Mesendoderm (in vitro differentiated cells): ENCODE results near the gene TSPAN14.

Experiments used
- DNase-seq: peaks from one replicate; pipeline ENCODE4 v3.0.0; 2013
- H2AK5ac ChIP-seq: 2 replicates; pipeline ENCODE4 v1.6.1; 2013; ENCODE audit warnings: low read length, inconsistent platforms
- H2BK120ac ChIP-seq: 2 replicates; pipeline ENCODE4 v1.6.1; 2013; ENCODE audit warnings: low read depth, mild to moderate bottlenecking, low read length, moderate library complexity, mixed read lengths
- H2BK15ac ChIP-seq: replicated peaks from 2 replicates; pipeline ENCODE4 v1.6.1; 2013; ENCODE audit warnings: low read depth, mild to moderate bottlenecking, moderate library complexity
- H2BK5ac ChIP-seq: 2 replicates; pipeline ENCODE4 v1.6.1; 2013; ENCODE audit warnings: low read length, inconsistent platforms
- H3K18ac ChIP-seq: 2 replicates; pipeline ENCODE4 v1.6.1; 2013; ENCODE audit warnings: mild to moderate bottlenecking, low read length, mixed read lengths
- H3K23ac ChIP-seq: one replicate; pipeline ENCODE4 v1.6.1; 2013; ENCODE audit warnings: low read length
- H3K27ac ChIP-seq: 2 replicates; pipeline ENCODE4 v1.5.1; 2013; ENCODE audit warnings: low read depth, mild to moderate bottlenecking, inconsistent platforms, low read length, moderate library complexity
- H3K27me3 ChIP-seq: 2 replicates; pipeline ENCODE4 v1.6.1; 2013; ENCODE audit warnings: low read length, control low read depth, mild to moderate bottlenecking, inconsistent platforms; ENCODE audit not compliant: insufficient read depth, poor library complexity
- H3K36me3 ChIP-seq: 2 replicates; pipeline ENCODE4 v1.6.1; 2013; ENCODE audit warnings: low read length, inconsistent platforms; ENCODE audit not compliant: control insufficient read depth, insufficient read depth
- H3K4ac ChIP-seq: one replicate; pipeline ENCODE4 v1.6.1; 2013; ENCODE audit warnings: low read depth, mild to moderate bottlenecking, low read length, moderate library complexity
- H3K4me1 ChIP-seq: 2 replicates; pipeline ENCODE4 v1.6.1; 2013; ENCODE audit warnings: low read depth, low read length, inconsistent platforms; ENCODE audit not compliant: control insufficient read depth
- H3K4me2 ChIP-seq: 2 replicates; pipeline ENCODE4 v1.6.1; 2013; ENCODE audit warnings: low read length
- H3K4me3 ChIP-seq: 2 replicates; pipeline ENCODE4 v1.5.1; 2013; ENCODE audit warnings: mild to moderate bottlenecking, low read length
- H3K56ac ChIP-seq: one replicate; pipeline ENCODE4 v1.6.1; 2013; ENCODE audit warnings: low read length
- H3K79me1 ChIP-seq: 2 replicates; pipeline ENCODE4 v1.6.1; 2013; ENCODE audit warnings: low read length, inconsistent platforms
- H3K79me2 ChIP-seq: 2 replicates; pipeline ENCODE4 v1.6.1; 2013; ENCODE audit warnings: mild to moderate bottlenecking, low read length; ENCODE audit not compliant: control insufficient read depth, insufficient read depth
- H3K9ac ChIP-seq: 2 replicates; pipeline ENCODE4 v1.6.1; 2013; ENCODE audit warnings: low read length, inconsistent platforms
- H4K5ac ChIP-seq: one replicate; pipeline ENCODE4 v1.6.1; 2013; ENCODE audit warnings: low read length
- H4K8ac ChIP-seq: one replicate; pipeline ENCODE4 v1.6.1; 2013; ENCODE audit warnings: low read depth, mild to moderate bottlenecking, control low read depth, low read length, moderate library complexity
- WGBS: extraction: QIAGEN DNeasy Blood & Tissue Kit; methylation state at CpG from one replicate; pipeline ENCODE4 v1.1.7; 2013; ENCODE audit warnings: low lambda C conversion rate, missing lambda C conversion rate; ENCODE audit not compliant: insufficient coverage; ENCODE audit errors: extremely low coverage; 5-methylcytosine and 5-hydroxymethylcytosine counted together

The TSPAN14 gene

GRCh38 chr10:80411681-80412220 lies 42.4 kb upstream of the TSPAN14 start:
- Histone ChIP-seq H3K56ac (peak overlapping the region; percentile 17), H3K4me2 (no peak overlapping the region), H4K5ac (no peak overlapping the region), H2BK15ac (no peak overlapping the region), H2AK5ac (no peak overlapping the region), H3K9ac (no peak overlapping the region), H3K4me3 (no peak overlapping the region), H3K23ac (peak overlapping the region; percentile 1), H3K4me1 (peaks cover 18% of the 10 kb centered on the region), H3K27me3 (no peaks in the 10 kb centered on the region), H3K27ac (no peak overlapping the region), H3K18ac (no peak overlapping the region), H2BK5ac (no peak overlapping the region), H3K36me3 (no peaks in the 10 kb centered on the region), H3K79me1 (peaks cover 21% of the 10 kb centered on the region), H3K79me2 (no peaks in the 10 kb centered on the region), H3K4ac (no peak overlapping the region), H4K8ac (no peak overlapping the region), H2BK120ac (no peak overlapping the region)
- DNase-seq, result no peak
- WGBS, result no CpG with 5 or more reads among the region's 1 CpG

- Histone ChIP-seq H3K23ac (no peak overlapping the region), H4K5ac (no peak overlapping the region), H3K79me1 (peaks cover 21% of the 10 kb centered on the region), H3K56ac (no peak overlapping the region), H3K18ac (no peak overlapping the region), H4K8ac (no peak overlapping the region), H3K4ac (no peak overlapping the region), H3K27ac (no peak overlapping the region), H3K9ac (no peak overlapping the region), H2AK5ac (no peak overlapping the region), H2BK15ac (no peak overlapping the region), H3K4me1 (peaks cover 19% of the 10 kb centered on the region), H3K4me2 (no peak overlapping the region), H3K4me3 (no peak overlapping the region), H2BK120ac (no peak overlapping the region), H2BK5ac (no peak overlapping the region), H3K79me2 (no peaks in the 10 kb centered on the region), H3K36me3 (no peaks in the 10 kb centered on the region), H3K27me3 (no peaks in the 10 kb centered on the region)
- no peak for DNase-seq
- no CpG with 5 or more reads among the region's 5 CpGs for WGBS
These were observed 41.6 kb upstream of the TSPAN14 start for GRCh38 chr10:80412486-80412885.

DNA sequence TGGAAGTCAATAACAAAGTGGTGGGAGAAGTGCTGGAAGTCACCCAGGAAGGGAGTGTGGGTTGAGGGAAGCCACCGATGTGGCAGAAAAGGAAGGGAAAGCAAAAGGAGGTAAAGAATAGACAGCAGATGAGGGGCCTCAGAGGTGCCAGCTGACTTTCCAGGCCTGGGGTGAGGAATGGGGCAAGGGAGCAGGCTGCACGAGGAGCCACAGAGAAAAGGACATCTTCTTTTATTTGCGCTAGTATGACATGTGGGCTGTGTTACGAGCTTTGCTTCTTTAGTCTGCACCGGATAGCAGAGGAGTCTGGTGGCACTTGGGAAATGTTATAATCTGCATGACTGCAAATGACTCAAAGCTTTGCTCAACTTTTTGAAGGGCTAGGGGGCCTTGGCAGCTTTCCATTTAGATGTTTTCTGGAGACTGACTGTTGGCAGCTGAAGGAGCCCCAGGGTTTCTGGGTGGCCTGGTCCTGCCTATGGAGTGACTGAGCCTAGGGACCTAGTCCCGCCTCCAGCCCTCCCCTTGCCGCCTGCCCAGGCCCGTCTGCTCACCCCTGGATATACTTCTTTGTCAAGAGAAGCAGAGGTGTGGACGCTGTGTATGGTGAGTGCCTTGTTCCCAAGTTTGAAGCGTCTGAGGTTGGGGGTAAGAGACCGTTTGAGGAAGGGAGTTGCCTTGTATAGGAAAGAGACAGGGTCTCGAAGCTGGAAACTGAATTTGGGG lies 40.7 kb upstream of the TSPAN14 start:
- Histone ChIP-seq H2AK5ac (no peak overlapping the region), H3K79me1 (peaks cover 22% of the 10 kb centered on the region), H3K18ac (no peak overlapping the region), H2BK15ac (no peak overlapping the region), H3K36me3 (no peaks in the 10 kb centered on the region), H3K27ac (no peak overlapping the region), H3K4me2 (no peak overlapping the region), H3K4me1 (peaks cover 22% of the 10 kb centered on the region), H3K56ac (no peak overlapping the region), H3K27me3 (no peaks in the 10 kb centered on the region), H4K5ac (no peak overlapping the region), H2BK120ac (no peak overlapping the region), H4K8ac (no peak overlapping the region), H3K4ac (no peak overlapping the region), H3K79me2 (no peaks in the 10 kb centered on the region), H3K23ac (no peak overlapping the region), H3K9ac (peak overlapping the region; percentile 19), H2BK5ac (no peak overlapping the region), H3K4me3 (no peak overlapping the region)
- no CpG with 5 or more reads among the region's 12 CpGs for WGBS
- no peak for DNase-seq

GRCh38 chr10:80414142-80414895 lies 39.8 kb upstream of the TSPAN14 start:
- no CpG with 5 or more reads among the region's 7 CpGs for WGBS
- no peak overlapping the region for H3K18ac ChIP-seq
- H4K5ac ChIP-seq, result no peak overlapping the region
- H3K56ac ChIP-seq, result no peak overlapping the region
- H3K36me3 ChIP-seq, result no peaks in the 10 kb centered on the region
- H3K4ac ChIP-seq, result no peak overlapping the region
- H3K27ac ChIP-seq, result no peak overlapping the region
- no peak overlapping the region for H2AK5ac ChIP-seq
- H3K79me1 ChIP-seq, result peaks cover 22% of the 10 kb centered on the region
- no peak overlapping the region for H2BK120ac ChIP-seq
- no peak overlapping the region for H2BK15ac ChIP-seq
- H3K23ac ChIP-seq, result no peak overlapping the region
- H3K79me2 ChIP-seq, result no peaks in the 10 kb centered on the region
- H4K8ac ChIP-seq, result no peak overlapping the region
- H2BK5ac ChIP-seq, result no peak overlapping the region
- DNase-seq, result no peak
- H3K9ac ChIP-seq, result no peak overlapping the region
- H3K4me1 ChIP-seq, result peaks cover 23% of the 10 kb centered on the region
- no peak overlapping the region for H3K4me3 ChIP-seq
- no peak overlapping the region for H3K4me2 ChIP-seq
- no peaks in the 10 kb centered on the region for H3K27me3 ChIP-seq

DNA sequence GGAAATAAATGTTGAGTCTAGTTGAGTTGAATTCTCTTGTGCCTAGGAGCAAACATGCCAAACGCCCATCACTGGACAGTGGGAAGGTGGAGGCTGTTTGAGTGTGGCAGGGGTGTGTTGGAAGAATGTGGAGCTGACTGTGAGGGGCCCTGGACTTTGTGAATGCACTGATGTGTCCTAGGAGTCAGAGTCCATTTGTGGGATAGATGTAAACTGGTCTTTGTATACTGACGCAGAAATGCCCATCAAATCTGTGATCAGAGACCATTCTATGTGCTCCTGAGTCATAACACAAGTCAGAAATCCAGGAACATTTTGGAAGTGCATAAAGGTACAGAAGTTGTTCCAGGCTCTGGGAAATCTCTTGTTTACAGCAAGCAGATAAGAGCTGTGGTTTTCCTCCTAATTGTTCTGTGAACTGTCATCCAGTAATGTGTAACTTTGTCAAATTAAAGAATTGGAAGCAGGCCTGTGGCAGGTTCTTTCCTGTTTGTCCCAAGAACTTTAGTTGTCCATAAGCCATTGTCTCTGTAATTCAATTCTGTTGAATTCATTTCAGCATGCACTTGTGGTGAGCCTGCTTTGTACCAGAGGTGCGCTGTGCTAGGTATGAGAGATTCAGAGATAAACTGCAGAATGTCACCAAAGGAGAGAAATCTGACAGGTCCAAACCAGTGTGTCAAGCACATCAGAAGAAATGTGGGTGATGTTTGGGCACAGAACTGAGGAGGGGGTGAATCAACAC lies 38.2 kb upstream of the TSPAN14 start:
- Histone ChIP-seq H3K4me3 (no peak overlapping the region), H3K18ac (no peak overlapping the region), H4K8ac (no peak overlapping the region), H4K5ac (no peak overlapping the region), H3K27ac (no peak overlapping the region), H3K4me1 (peaks cover 23% of the 10 kb centered on the region), H2BK15ac (no peak overlapping the region), H3K27me3 (no peaks in the 10 kb centered on the region), H3K4ac (no peak overlapping the region), H3K23ac (peak overlapping the region; percentile 74), H3K79me1 (peaks cover 22% of the 10 kb centered on the region), H3K56ac (peak overlapping the region; percentile 11), H3K9ac (no peak overlapping the region), H3K36me3 (no peaks in the 10 kb centered on the region), H2BK120ac (no peak overlapping the region), H3K79me2 (no peaks in the 10 kb centered on the region), H3K4me2 (no peak overlapping the region), H2AK5ac (no peak overlapping the region), H2BK5ac (no peak overlapping the region)
- DNase-seq, result no peak
- WGBS, result no CpG with 5 or more reads among the region's 3 CpGs
